GM18861 (cell line): ENCODE measurements around the gene MYO3B.
"Not testable (repeated sequence)": the region's sequence is repeated elsewhere in the genome, so short reads cannot be mapped to it uniquely, and the experiment has no call there.

Source experiments
- ATAC-seq: cut with Tn5 transposase; IDR thresholded peaks from one replicate; pipeline ENCODE4 v1.9.1; 2021; ENCODE audit not compliant: unreplicated experiment

MYO3B gene

GRCh38 chr2:170212625-170213280, 34.8 kb downstream of the MYO3B start:
- ATAC-seq: peak; percentile 45

GRCh38 chr2:170213281-170213625, 35.3 kb downstream of the MYO3B start:
- ATAC-seq: not testable (repeated sequence)

- ATAC-seq: no peak
Observed at GRCh38 chr2:170213651-170214050, 35.7 kb downstream of the MYO3B start.

GRCh38 chr2:170214309-170214948, 36.5 kb downstream of the MYO3B start:
- no peak for ATAC-seq

- ATAC-seq: no peak
Observed at GRCh38 chr2:170215021-170215420, 37.1 kb downstream of the MYO3B start.

- ATAC-seq: no peak
Observed at GRCh38 chr2:170216428-170216827, 38.5 kb downstream of the MYO3B start.

- no peak for ATAC-seq
Observed at GRCh38 chr2:170216981-170217380, 39.0 kb downstream of the MYO3B start.

GRCh38 chr2:170217778-170218251, 39.9 kb downstream of the MYO3B start:
- no peak for ATAC-seq

GRCh38 chr2:170218456-170218855, 40.5 kb downstream of the MYO3B start:
- ATAC-seq: no peak

GRCh38 chr2:170218931-170219330, 41.0 kb downstream of the MYO3B start:
- ATAC-seq: no peak

- ATAC-seq: no peak
Observed at GRCh38 chr2:170221317-170222288, 43.7 kb downstream of the MYO3B start.

GRCh38 chr2:170222298-170222697, 44.4 kb downstream of the MYO3B start:
- no peak for ATAC-seq

- ATAC-seq: no peak
Observed at GRCh38 chr2:170222842-170223241, 44.9 kb downstream of the MYO3B start.

- ATAC-seq: no peak
Observed at GRCh38 chr2:170224692-170225294, 46.8 kb downstream of the MYO3B start.

- ATAC-seq: no peak
Observed at GRCh38 chr2:170226216-170226615, 48.3 kb downstream of the MYO3B start.

GRCh38 chr2:170227507-170227947, 49.6 kb downstream of the MYO3B start:
- ATAC-seq: peak; percentile 80

GRCh38 chr2:170227951-170228350, 50.0 kb downstream of the MYO3B start:
- no peak for ATAC-seq

- ATAC-seq: no peak
Observed at GRCh38 chr2:170228429-170228828, 50.5 kb downstream of the MYO3B start.

- no peak for ATAC-seq
Observed at GRCh38 chr2:170229125-170229524, 51.2 kb downstream of the MYO3B start.

GRCh38 chr2:170229744-170230143, 51.8 kb downstream of the MYO3B start:
- ATAC-seq: no peak
